NT2/D1 (cell line): ENCODE data around the gene KIAA0513.
A peak's percentile ranks its signal among the peaks of the same experiment; 100 is the strongest.
"Not testable (repeated sequence)": the region's sequence is repeated elsewhere in the genome, so short reads cannot be mapped to it uniquely, and the experiment has no call there.

Experiments
- DNase-seq: peaks from one replicate; pipeline ENCODE4 v3.0.0-alpha.2; 2011; ENCODE audit warnings: low read depth, low spot score
- H3K27me3 ChIP-seq: 2 replicates; pipeline ENCODE4 v1.6.0; 2011; ENCODE audit warnings: mild to moderate bottlenecking; ENCODE audit not compliant: insufficient read length, insufficient read depth
- H3K36me3 ChIP-seq: 2 replicates; pipeline ENCODE4 v1.6.1; 2011; ENCODE audit warnings: mild to moderate bottlenecking, low read length, mixed read lengths; ENCODE audit not compliant: insufficient read depth, insufficient read length
- H3K4me1 ChIP-seq: 2 replicates; pipeline ENCODE4 v1.5.1; 2011; ENCODE audit not compliant: insufficient read depth, insufficient read length
- H3K4me3 ChIP-seq: 2 replicates; pipeline ENCODE4 v1.5.1; 2011; ENCODE audit warnings: low read depth; ENCODE audit not compliant: insufficient read length
- H3K9ac ChIP-seq: 2 replicates; pipeline ENCODE4 v1.6.0; 2011; ENCODE audit warnings: low read depth; ENCODE audit not compliant: insufficient read length
- H3K9me3 ChIP-seq: 2 replicates; pipeline ENCODE4 v1.5.1; 2011; ENCODE audit warnings: mild to moderate bottlenecking, low read length; ENCODE audit not compliant: insufficient read depth
- SUZ12 ChIP-seq: IDR thresholded peaks from 2 replicates; pipeline ENCODE4 v1.6.1; 2011; ENCODE audit not compliant: insufficient read length, insufficient read depth; ENCODE audit errors: extremely low read depth
- YY1 ChIP-seq: IDR thresholded peaks from 2 replicates; pipeline ENCODE4 v1.6.1; 2011; ENCODE audit not compliant: insufficient read length, insufficient read depth
- ZNF274 ChIP-seq: IDR thresholded peaks from 2 replicates; pipeline ENCODE4 v1.6.1; 2011; ENCODE audit warnings: mild to moderate bottlenecking, low read depth, low read length

The KIAA0513 gene

DNA sequence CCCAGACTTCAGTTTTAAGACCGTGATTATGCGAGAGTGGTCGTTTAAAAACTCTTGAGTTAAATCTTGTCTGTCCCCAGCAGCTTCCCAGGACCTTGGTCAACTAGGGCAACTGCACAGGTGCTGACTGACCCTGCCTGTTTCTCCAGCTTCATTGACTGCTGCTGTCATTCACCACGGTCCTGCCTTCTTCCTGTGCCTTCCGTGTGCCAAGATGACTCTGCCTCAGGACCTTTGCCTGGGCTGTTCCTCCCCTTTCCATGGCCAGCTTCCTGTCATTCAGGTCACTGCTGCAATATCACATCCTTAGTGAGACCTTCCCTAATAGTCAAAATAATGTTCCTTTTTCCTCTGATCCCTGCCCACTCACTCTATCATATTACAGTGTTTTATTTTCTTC lies 3.9 kb downstream of the KIAA0513 start:
- H3K4me1 ChIP-seq = peaks cover 12% of the 10 kb centered on the region
- no peaks in the 10 kb centered on the region for H3K9me3 ChIP-seq
- peaks cover 5% of the 10 kb centered on the region for H3K36me3 ChIP-seq
- DNase-seq = no peak
- no peak overlapping the region for H3K9ac ChIP-seq
- no peak for TF ChIP-seq SUZ12
- TF ChIP-seq ZNF274 = no peak
- H3K4me3 ChIP-seq = no peak overlapping the region
- peaks cover 11% of the 10 kb centered on the region for H3K27me3 ChIP-seq

DNA sequence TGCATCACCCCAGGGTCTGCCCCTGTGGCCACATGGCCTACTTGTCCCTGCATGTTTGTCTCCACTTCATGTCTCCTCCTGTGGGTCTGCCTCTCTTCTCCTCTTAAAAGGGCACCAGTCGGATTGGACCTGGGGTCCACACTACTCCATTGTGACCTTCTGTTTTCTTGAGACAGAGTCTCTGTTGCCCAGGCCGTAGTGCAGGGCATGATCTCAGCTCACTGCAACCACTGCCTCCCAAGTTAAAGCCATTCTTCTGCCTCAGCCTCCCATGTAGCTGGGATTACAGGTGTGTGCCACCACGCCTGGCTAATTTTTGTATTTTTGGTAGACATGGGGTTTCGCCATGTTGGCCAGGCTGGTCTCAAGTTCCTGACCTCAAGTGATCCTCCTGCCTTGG lies 4.6 kb downstream of the KIAA0513 start:
- H3K4me1 ChIP-seq = peaks cover 12% of the 10 kb centered on the region
- not testable (repeated sequence) for DNase-seq, H3K4me3 ChIP-seq, H3K36me3 ChIP-seq, H3K27me3 ChIP-seq, H3K9me3 ChIP-seq, H3K9ac ChIP-seq

DNA sequence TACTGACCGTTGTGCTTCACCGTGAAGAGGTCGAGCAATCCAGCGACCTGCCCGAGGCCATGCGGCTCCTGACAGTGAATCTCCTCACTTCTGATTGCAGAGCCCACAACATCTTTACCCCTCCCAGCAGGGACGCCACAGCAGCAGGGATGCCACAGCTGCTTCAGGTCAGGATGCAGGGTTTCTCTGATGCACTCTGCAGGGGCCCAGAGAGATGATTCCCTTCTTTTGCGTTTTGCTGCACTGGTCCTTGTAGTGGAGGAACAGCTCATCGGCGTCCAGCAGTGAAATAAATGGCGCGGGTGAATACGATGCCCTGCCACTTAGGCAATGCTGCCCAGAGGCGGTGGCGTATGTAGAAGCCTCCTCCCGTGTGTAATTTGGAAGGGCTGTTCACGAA lies 5.6 kb downstream of the KIAA0513 start:
- peaks cover 6% of the 10 kb centered on the region for H3K27me3 ChIP-seq
- TF ChIP-seq YY1 (peak; percentile 26), SUZ12 (no peak)
- no peak overlapping the region for H3K9ac ChIP-seq
- DNase-seq = no peak
- H3K4me1 ChIP-seq = peaks cover 12% of the 10 kb centered on the region
- no peak overlapping the region for H3K4me3 ChIP-seq
- H3K36me3 ChIP-seq = peaks cover 5% of the 10 kb centered on the region
- H3K9me3 ChIP-seq = no peaks in the 10 kb centered on the region

DNA sequence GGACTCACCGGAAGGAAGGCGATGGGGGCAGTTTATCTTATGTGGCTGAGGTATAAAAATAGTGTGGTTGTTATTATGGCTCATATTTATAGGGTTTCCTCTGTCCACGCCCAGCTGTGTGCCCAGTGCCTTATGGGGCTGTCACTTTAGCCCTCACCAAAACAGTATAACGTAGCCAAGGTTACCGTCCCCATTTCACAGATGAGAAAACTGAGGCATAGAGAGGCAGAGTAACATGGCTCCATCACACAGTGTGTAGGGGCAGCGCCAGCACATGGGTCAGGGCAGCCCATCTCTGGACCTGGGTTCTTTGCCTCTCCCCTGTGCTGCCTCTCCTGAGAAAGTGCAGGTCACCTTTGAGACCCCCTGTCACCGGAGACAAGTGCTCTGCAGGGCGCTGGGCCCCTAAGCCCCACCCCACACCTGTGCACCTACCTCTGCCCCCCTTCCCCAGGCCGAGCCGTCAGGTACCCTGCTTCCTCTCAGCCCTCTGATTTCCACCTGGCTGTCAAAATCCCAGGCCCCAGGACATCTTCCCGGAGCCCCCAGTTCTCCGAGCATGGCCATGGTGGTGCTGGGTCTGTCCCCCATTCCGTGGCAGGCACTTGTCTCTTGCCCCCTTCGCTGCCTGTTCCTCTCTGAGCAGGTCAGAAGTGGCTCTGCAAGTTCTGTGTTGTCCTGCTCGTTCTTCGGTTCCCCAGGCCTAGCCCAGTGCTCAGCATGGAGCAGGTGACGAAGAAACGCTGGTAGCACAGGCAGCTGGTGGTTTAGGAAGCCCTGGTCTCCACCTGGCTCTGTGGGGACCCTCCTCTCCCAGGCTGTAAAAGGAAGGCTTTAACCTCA lies 7.2 kb downstream of the KIAA0513 start:
- Histone ChIP-seq H3K36me3 (peaks cover 5% of the 10 kb centered on the region), H3K27me3 (no peaks in the 10 kb centered on the region), H3K4me3 (no peak overlapping the region), H3K9me3 (no peaks in the 10 kb centered on the region), H3K4me1 (peaks cover 6% of the 10 kb centered on the region), H3K9ac (no peak overlapping the region)
- DNase-seq = no peak
- TF ChIP-seq SUZ12 (no peak), ZNF274 (no peak), YY1 (no peak)

DNA sequence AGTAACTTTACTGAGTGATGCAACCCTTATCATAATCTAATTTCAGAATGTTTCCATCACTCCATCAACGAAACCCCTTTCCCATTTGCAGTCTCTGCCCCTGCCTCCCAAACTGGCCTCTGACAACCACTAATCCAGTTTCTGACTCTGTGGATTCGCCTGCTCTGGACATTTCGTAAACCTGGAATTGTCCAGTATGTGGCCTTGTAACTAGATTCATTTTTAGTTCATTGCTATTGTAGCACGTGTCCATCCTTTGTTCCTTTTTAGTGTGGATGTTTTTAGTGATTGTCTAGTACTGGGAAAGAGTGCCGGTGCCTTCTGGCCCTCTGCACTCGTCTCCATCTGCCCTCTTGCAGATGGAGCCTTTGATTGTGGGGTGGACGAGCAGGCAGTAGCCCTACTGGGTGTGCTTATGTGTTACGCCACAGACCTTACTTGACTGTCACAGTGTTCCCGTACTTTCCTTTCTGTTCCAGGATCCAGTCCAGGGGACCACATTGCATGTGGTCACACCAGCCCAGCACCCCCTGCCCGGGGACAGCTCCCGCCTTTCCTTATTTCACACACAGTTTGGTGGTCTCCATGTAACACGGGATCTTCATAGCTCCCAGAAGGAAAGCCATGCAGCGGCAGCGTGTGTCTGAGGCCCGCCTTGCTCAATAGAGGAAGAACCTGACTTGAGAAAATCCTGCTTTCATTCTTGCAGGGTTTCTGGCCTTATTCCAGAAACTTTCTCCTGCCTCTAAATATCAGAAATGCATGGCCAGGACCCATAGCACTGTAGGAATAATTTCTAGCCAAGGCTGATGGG lies 8.8 kb downstream of the KIAA0513 start:
- H3K27me3 ChIP-seq = no peaks in the 10 kb centered on the region
- peaks cover 5% of the 10 kb centered on the region for H3K36me3 ChIP-seq
- H3K4me3 ChIP-seq = no peak overlapping the region
- peaks cover 6% of the 10 kb centered on the region for H3K4me1 ChIP-seq
- no peaks in the 10 kb centered on the region for H3K9me3 ChIP-seq
- H3K9ac ChIP-seq = no peak overlapping the region
- TF ChIP-seq SUZ12 = no peak
- TF ChIP-seq ZNF274 = no peak
- no peak for TF ChIP-seq YY1
- DNase-seq = no peak

DNA sequence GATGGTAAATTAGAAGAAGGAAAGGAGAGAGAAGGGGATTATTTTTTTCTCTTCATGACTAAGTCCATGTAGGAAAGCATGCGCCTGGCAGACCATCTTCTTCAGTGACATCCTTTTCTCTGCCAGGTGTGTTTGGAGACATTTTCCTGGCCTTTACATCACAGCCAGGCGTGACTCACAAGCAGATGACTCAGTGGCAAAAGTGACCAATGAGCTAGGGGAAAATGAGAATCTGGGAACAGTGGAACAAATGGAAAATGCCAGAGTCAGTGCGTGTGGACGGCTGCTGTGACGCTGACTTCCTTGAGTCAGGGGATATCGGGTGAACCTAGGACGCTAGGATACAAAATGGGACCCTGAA lies 9.4 kb downstream of the KIAA0513 start:
- Histone ChIP-seq H3K9me3 (no peaks in the 10 kb centered on the region), H3K4me3 (no peak overlapping the region), H3K9ac (no peak overlapping the region), H3K27me3 (no peaks in the 10 kb centered on the region), H3K4me1 (peaks cover 6% of the 10 kb centered on the region), H3K36me3 (peaks cover 2% of the 10 kb centered on the region)
- TF ChIP-seq SUZ12 = no peak
- no peak for TF ChIP-seq YY1
- TF ChIP-seq ZNF274 = no peak
- no peak for DNase-seq

DNA sequence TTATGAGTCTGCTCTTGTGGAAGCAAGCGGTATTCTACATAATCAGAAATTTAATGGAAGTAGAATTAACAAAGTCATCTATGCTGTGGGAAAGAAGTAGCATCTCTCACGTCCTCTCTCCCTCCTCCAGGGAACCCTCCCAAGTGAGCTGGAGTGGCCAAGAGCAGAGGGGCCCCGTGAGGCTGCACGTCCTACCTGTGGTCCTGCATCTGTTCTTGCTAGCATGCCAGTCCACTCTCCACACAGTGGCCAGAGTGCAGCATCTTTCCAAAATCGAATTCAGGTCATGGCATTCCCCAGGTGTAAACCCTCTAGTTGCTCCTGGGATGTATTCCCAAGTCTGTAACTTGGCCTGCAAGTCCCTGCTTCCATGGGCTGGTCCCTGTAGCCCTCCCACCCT lies 10.1 kb downstream of the KIAA0513 start:
- Histone ChIP-seq H3K36me3 (no peaks in the 10 kb centered on the region), H3K27me3 (no peaks in the 10 kb centered on the region), H3K4me3 (no peak overlapping the region), H3K4me1 (peaks cover 6% of the 10 kb centered on the region), H3K9me3 (no peaks in the 10 kb centered on the region), H3K9ac (no peak overlapping the region)
- TF ChIP-seq YY1 = no peak
- no peak for TF ChIP-seq ZNF274
- no peak for TF ChIP-seq SUZ12
- no peak for DNase-seq

DNA sequence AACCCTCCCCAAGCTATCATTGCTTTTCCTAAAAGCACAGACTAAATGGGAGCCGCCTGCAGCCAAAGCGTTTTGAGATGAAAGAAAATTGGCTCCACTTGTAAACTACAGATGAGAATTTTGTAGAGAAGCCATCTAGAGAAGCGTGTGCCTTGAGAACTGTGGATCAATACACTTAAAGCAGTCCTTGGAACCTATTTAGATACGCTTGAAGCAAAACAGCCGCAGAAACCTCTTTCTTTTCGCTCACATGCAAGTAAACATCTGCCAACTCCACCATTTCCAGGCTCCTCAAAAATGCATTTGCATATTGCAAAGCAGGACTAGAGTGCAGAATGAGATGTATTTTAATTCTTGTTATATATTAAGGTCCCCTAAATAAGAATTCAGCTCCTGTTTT lies 13.1 kb downstream of the KIAA0513 start:
- Histone ChIP-seq H3K27me3 (no peaks in the 10 kb centered on the region), H3K4me1 (peaks cover 4% of the 10 kb centered on the region), H3K4me3 (no peak overlapping the region), H3K9me3 (no peaks in the 10 kb centered on the region), H3K9ac (no peak overlapping the region), H3K36me3 (no peaks in the 10 kb centered on the region)
- TF ChIP-seq SUZ12 (no peak), YY1 (no peak), ZNF274 (no peak)
- no peak for DNase-seq
